GM10266 (cell line): Measurements from ENCODE around the gene EDN2.

ENCODE experiments used
- DNase-seq: peaks from one replicate; pipeline ENCODE4 v3.0.0; 2012; ENCODE audit errors: extremely low spot score
- CTCF ChIP-seq: IDR thresholded peaks from 2 replicates; pipeline ENCODE4 v1.5.1; 2012; ENCODE audit warnings: mild to moderate bottlenecking, low read depth; ENCODE audit not compliant: control insufficient read depth, insufficient read depth; ENCODE audit errors: missing control alignments

Gene EDN2

GRCh38 chr1:41434748-41435449 lies 49.6 kb downstream of the EDN2 start:
- no peak for TF ChIP-seq CTCF
- DNase-seq: no peak

- no peak for DNase-seq
Observed at GRCh38 chr1:41434306-41434705, 50.2 kb downstream of the EDN2 start.

GRCh38 chr1:41433501-41433900 lies 51.0 kb downstream of the EDN2 start:
- no peak for DNase-seq
- TF ChIP-seq CTCF: no peak

More at GRCh38 chr1:41434306-41434705, 50.2 kb downstream of the EDN2 start:
- TF ChIP-seq CTCF: no peak

- DNase-seq: peak; percentile 85
- TF ChIP-seq CTCF: peak; percentile 94
Observed at GRCh38 chr1:41432481-41433280, 51.8 kb downstream of the EDN2 start.

- TF ChIP-seq CTCF: no peak
- DNase-seq: no peak
Observed at GRCh38 chr1:41431490-41432350, 52.8 kb downstream of the EDN2 start.

GRCh38 chr1:41430582-41430981 lies 53.9 kb downstream of the EDN2 start:
- DNase-seq: no peak
- no peak for TF ChIP-seq CTCF
